Kidney (tissue), 22 donors: ENCODE results near the gene UBE2J1. TPM values are rescaled to one million over a fixed set of nuclear protein-coding genes. Genes with fewer than 3 reads are reported as not detected.

ENCODE experiments used
- DNase-seq, 5 donors: peaks; one replicate each; pipeline ENCODE4 v3.0.0-alpha.2; 2013 to 2020
- FAIRE-seq: peaks from 2 replicates; lab custom pipeline; 2012; peaks lifted over from hg19 to GRCh38; lab: Jason Lieb, UNC
- H3K27ac ChIP-seq, 2 donors: one replicate each; pipeline ENCODE4 v1.7.0; 2013; ENCODE audit warnings: low read depth in 2 of 2, low read length in 2 of 2, inconsistent platforms in 1 of 2
- H3K27me3 ChIP-seq: one replicate; pipeline ENCODE4 v1.7.1; 2013; ENCODE audit warnings: low read length, inconsistent platforms; ENCODE audit not compliant: control insufficient read depth, insufficient read depth
- H3K36me3 ChIP-seq, 3 donors: one replicate each; pipeline versions ENCODE4 v1.7.0 to v1.7.1; 2013; ENCODE audit warnings: low read length in 3 of 3, control low read depth in 1 of 3, inconsistent platforms in 1 of 3; ENCODE audit not compliant: insufficient read depth in 3 of 3, control insufficient read depth in 2 of 3
- H3K4me1 ChIP-seq, 3 donors: one replicate each; pipeline versions ENCODE4 v1.7.0 to v1.7.1; 2013; ENCODE audit warnings: low read length in 3 of 3, inconsistent platforms in 1 of 3, low read depth in 1 of 3; ENCODE audit not compliant: control insufficient read depth in 2 of 3, insufficient read depth in 2 of 3
- H3K4me3 ChIP-seq, 3 donors: one replicate each; pipeline versions ENCODE4 v1.7.0 to v1.8.1; 2013; ENCODE audit warnings: low read length in 3 of 3, control low read depth in 1 of 3, inconsistent platforms in 1 of 3
- H3K9ac ChIP-seq, 3 donors: one replicate each; pipeline versions ENCODE4 v1.7.0 to v1.7.1; 2013; ENCODE audit warnings: low read length in 3 of 3, control low read depth in 1 of 3, inconsistent platforms in 1 of 3
- H3K9me3 ChIP-seq, 3 donors: one replicate each; pipeline versions ENCODE4 v1.7.0 to v1.7.1; 2013; ENCODE audit warnings: low read length in 3 of 3, control low read depth in 1 of 3, inconsistent platforms in 1 of 3; ENCODE audit not compliant: control insufficient read depth in 2 of 3, insufficient read depth in 1 of 3
- CTCF ChIP-seq: IDR thresholded peaks from 3 replicates; pipeline ENCODE4 v1.5.1; 2012; ENCODE audit warnings: mild to moderate bottlenecking, moderate library complexity, borderline replicate concordance; ENCODE audit not compliant: insufficient read depth; ENCODE audit errors: extremely low read depth
- intact Hi-C: fragments of 100-400 bp; cut with DNase I; formaldehyde crosslinking; loops from one replicate; pipeline ENCODE4 v1.11.1; 2022
- long read RNA-seq, 10 donors: library from polyadenylated mRNA in 1 of 10; unstranded in 1 of 10; transcript quantifications; one replicate each; pipeline ENCODE4 v2.0.0 and lab custom pipeline, GENCODE V29; 2021 to 2026
- polyA plus RNA-seq: library from polyadenylated mRNA; stranded (reverse); fragments of 350-450 nt; fragmentation: Illumina TruSeq; extraction: RNeasy Lipid Tissue Mini Kit (QIAGEN cat#74804); gene quantifications from one replicate; pipeline ENCODE4 v1.2.3, GENCODE V29; 2014; ENCODE audit warnings: low read depth, low replicate concordance; ENCODE audit not compliant: insufficient read depth
- total RNA-seq: library from RNA; stranded (reverse); fragmentation: NEBNext Ultra II Directional; extraction: Animal tissue kit (Norgen Biotek cat#: 25700); gene quantifications from one replicate; pipeline ENCODE4 v1.2.1, GENCODE V29; 2021
- donor health status: control.
- donor health status: control.
- donor health status: control.
- donor health status: control.
- donor health status: control.
- donor health status: DM: yes; HTN: yes; CAD: no.
- donor health status: Normal renal cell carcinoma (clear cell type).

Gene UBE2J1
- total RNA-seq: 47.3 TPM
- 22.8 TPM for polyA plus RNA-seq
- long read RNA-seq, donor 1, full-length matches to known transcripts: 11 of 11 reads
- long read RNA-seq, donor 1, partial matches to known transcripts: 0 of 11 reads
- long read RNA-seq, donor 1, other reads (novel, unspliced or antisense): 0 of 11 reads
- long read RNA-seq, donor 2, full-length matches to known transcripts: 18 of 18 reads
- long read RNA-seq, donor 2, partial matches to known transcripts: 0 of 18 reads
- long read RNA-seq, donor 2, other reads (novel, unspliced or antisense): 0 of 18 reads
- long read RNA-seq, donor 3, full-length matches to known transcripts: 27 of 27 reads
- long read RNA-seq, donor 3, partial matches to known transcripts: 0 of 27 reads
- long read RNA-seq, donor 3, other reads (novel, unspliced or antisense): 0 of 27 reads
- long read RNA-seq, donor 4, full-length matches to known transcripts: 18 of 18 reads
- long read RNA-seq, donor 4, partial matches to known transcripts: 0 of 18 reads
- long read RNA-seq, donor 4, other reads (novel, unspliced or antisense): 0 of 18 reads
- long read RNA-seq, donor 5, full-length matches to known transcripts: 2 of 2 reads
- long read RNA-seq, donor 5, partial matches to known transcripts: 0 of 2 reads
- long read RNA-seq, donor 5, other reads (novel, unspliced or antisense): 0 of 2 reads
- long read RNA-seq, donor 6, full-length matches to known transcripts: 21 of 21 reads
- long read RNA-seq, donor 6, partial matches to known transcripts: 0 of 21 reads
- long read RNA-seq, donor 6, other reads (novel, unspliced or antisense): 0 of 21 reads
- long read RNA-seq, donor 7, full-length matches to known transcripts: 23 of 35 reads
- long read RNA-seq, donor 7, partial matches to known transcripts: 3 of 35 reads
- long read RNA-seq, donor 7, other reads (novel, unspliced or antisense): 9 of 35 reads
- long read RNA-seq, donor 8, full-length matches to known transcripts: 25 of 25 reads
- long read RNA-seq, donor 8, partial matches to known transcripts: 0 of 25 reads
- long read RNA-seq, donor 8, other reads (novel, unspliced or antisense): 0 of 25 reads
- long read RNA-seq, donor 9, full-length matches to known transcripts: 8 of 8 reads
- long read RNA-seq, donor 9, partial matches to known transcripts: 0 of 8 reads
- long read RNA-seq, donor 9, other reads (novel, unspliced or antisense): 0 of 8 reads
- long read RNA-seq, donor 10, full-length matches to known transcripts: 19 of 19 reads
- long read RNA-seq, donor 10, partial matches to known transcripts: 0 of 19 reads
- long read RNA-seq, donor 10, other reads (novel, unspliced or antisense): 0 of 19 reads

DNA sequence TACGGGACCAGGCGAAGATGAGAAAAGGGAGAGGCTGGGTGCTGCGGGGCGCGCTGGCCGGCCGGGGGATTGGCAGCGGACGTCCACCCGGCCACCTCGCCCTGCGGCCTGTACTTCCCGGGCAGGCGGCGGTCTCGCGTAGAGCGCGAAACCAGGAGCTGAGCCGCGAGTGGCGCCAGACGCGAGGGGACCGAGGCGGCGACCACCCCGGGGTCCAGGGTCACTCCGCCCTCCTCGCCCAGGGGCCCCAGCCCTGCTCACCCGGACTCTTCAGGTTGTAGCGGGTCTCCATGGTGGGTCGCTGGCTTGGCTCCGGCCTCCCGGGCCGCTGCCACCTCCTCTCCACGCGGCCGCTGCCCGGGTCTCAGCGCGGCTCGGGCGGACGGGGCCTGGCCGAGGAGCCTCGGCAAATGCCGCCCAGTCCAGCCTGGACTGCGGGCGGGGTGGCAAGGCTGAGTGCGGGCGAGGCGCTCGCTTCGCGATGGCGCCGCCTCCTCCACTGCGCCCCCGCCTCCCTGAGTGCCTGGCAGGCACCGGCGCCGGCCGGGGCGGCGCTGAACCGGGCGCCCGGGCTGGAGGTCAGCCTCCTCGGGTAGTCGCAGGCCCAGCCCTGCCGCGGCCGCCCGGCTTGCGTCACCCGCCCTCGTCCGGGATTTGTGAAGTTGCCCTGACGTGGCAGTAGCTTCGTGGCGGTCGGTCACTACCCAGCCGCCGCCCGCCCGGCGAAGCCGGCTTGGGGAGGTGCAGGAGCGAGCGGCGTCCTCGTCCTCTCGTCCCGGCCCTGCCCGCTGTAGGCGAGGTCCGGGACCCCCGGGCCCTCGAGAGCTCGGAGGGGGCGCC lies at the start of gene UBE2J1:
TSS of gene UBE2J1 (minus strand) at position 445 of the 840 bp plus-strand sequence. CDS start at position 292, 153 bp downstream.
- DNase-seq (peak; percentile 89 to 98 (median 94)), FAIRE-seq (no peak)
- intact Hi-C loops: no loop called here
- Histone ChIP-seq H3K36me3 (no peaks in the 10 kb centered on the region), H3K9me3 (no peaks in the 10 kb centered on the region), H3K27ac (peak within 1 kb of the TSS; percentile 93 to 97), H3K27me3 (no peaks in the 10 kb centered on the region), H3K4me3 (peak within 1 kb of the TSS; percentile 90 to 96 (median 92)), H3K4me1 (peaks cover 0 to 14% (median 14%) of the 10 kb centered on the region in 3 donors), H3K9ac (peak within 1 kb of the TSS; percentile 82 to 98 (median 92))
- no peak for TF ChIP-seq CTCF

DNA sequence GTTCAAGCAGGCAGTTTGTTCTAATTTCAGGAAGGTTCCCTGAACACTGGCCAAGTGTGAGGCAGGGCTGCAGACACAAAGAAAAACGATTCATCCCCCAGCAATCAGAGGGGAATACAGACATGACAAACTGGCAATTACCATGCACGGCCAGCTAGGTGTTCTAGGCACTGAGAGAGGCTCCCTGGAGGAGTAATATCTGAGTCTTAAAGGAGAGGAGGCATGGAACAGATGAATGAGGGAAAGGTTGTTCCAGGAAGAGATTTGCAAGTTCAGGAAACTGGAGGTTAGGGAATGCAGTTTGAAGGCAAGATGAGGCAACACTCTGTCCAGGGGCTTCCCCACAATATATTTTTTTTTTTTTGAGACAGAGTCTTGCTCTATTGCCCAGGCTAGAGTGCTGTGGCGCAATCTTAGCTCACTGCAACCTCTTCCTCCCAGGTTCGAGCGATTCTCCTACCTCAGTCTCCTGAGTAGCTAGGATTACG lies 48.4 kb upstream of the UBE2J1 start:
- no peak overlapping the region for H3K4me3 ChIP-seq
- H3K9me3 ChIP-seq: no peaks in the 10 kb centered on the region
- H3K9ac ChIP-seq: no peak overlapping the region
- intact Hi-C loops: no loop called here
- H3K27me3 ChIP-seq: no peaks in the 10 kb centered on the region
- DNase-seq (no peak), FAIRE-seq (no peak)
- H3K4me1 ChIP-seq: peaks cover 0 to 10% (median 7%) of the 10 kb centered on the region in 3 donors
- H3K36me3 ChIP-seq: no peaks in the 10 kb centered on the region
- H3K27ac ChIP-seq: no peak overlapping the region
- TF ChIP-seq CTCF: no peak

- intact Hi-C loops: no loop called here
- Histone ChIP-seq H3K4me1 (peaks cover 0 to 10% (median 6%) of the 10 kb centered on the region in 3 donors), H3K27me3 (no peaks in the 10 kb centered on the region), H3K27ac (peak overlapping the region in 1 of 2 donors; percentile 53), H3K9ac (no peak overlapping the region), H3K4me3 (no peak overlapping the region), H3K9me3 (no peaks in the 10 kb centered on the region), H3K36me3 (no peaks in the 10 kb centered on the region)
- FAIRE-seq (no peak), DNase-seq (no peak)
- no peak for TF ChIP-seq CTCF
These were observed 47.5 kb upstream of the UBE2J1 start for GRCh38 chr6:89400050-89400449.
